AG04449 (cell line): Measurements from ENCODE around the gene AP4B1.
"Not testable (repeated sequence)": the region's sequence is repeated elsewhere in the genome, so short reads cannot be mapped to it uniquely, and the experiment has no call there.

Source experiments
- CTCF ChIA-PET: fragments of 350-600 bp; formaldehyde crosslinking; extraction: SDS; loops from one replicate; lab custom pipeline; 2021; ENCODE audit warnings: antibody characterized with exemption; lab: Yijun Ruan, JAX
- POLR2A ChIA-PET: fragments of 400-600, 350-600 bp; formaldehyde crosslinking; extraction: SDS; loops from one replicate; lab custom pipeline; 2020; ENCODE audit warnings: antibody characterized with exemption, inconsistent platforms; lab: Yijun Ruan, JAX
- DNase-seq: peaks from one replicate; pipeline ENCODE4 v3.0.0-alpha.2; 2010; ENCODE audit warnings: low read depth, low spot score
- H3K4me3 ChIP-seq: 2 replicates; pipeline ENCODE4 v1.5.1; 2011; ENCODE audit warnings: low read depth, mild to moderate bottlenecking, control low read depth, low read length
- TF ChIP-seq, protein P1 (sequence below): IDR thresholded peaks from one replicate; pipeline ENCODE4 v1.5.1; 2011; ENCODE audit warnings: mild to moderate bottlenecking, moderate library complexity, low read length, control low read depth, inconsistent platforms; ENCODE audit not compliant: insufficient read depth; ENCODE audit errors: missing control alignments

The AP4B1 gene

GRCh38 chr1:113856401-113856790 lies 48.2 kb downstream of the AP4B1 start:
- TF ChIP-seq, protein P1, sequence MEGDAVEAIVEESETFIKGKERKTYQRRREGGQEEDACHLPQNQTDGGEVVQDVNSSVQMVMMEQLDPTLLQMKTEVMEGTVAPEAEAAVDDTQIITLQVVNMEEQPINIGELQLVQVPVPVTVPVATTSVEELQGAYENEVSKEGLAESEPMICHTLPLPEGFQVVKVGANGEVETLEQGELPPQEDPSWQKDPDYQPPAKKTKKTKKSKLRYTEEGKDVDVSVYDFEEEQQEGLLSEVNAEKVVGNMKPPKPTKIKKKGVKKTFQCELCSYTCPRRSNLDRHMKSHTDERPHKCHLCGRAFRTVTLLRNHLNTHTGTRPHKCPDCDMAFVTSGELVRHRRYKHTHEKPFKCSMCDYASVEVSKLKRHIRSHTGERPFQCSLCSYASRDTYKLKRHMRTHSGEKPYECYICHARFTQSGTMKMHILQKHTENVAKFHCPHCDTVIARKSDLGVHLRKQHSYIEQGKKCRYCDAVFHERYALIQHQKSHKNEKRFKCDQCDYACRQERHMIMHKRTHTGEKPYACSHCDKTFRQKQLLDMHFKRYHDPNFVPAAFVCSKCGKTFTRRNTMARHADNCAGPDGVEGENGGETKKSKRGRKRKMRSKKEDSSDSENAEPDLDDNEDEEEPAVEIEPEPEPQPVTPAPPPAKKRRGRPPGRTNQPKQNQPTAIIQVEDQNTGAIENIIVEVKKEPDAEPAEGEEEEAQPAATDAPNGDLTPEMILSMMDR: no peak
- DNase-seq: no peak
- ChIA-PET CTCF (interaction anchor here (1.1 to 1.6 kb wide), 5 partner anchors 18 to 427 kb away, joined by 3 to 6 read pairs (median 5); no protein-coding TSS in a partner anchor), POLR2A (interaction anchor here (1.0 kb wide), 1 partner anchor 48 kb away, joined by 3 read pairs; the partner anchor contains the start of gene AP4B1)
- no peak overlapping the region for H3K4me3 ChIP-seq

DNA sequence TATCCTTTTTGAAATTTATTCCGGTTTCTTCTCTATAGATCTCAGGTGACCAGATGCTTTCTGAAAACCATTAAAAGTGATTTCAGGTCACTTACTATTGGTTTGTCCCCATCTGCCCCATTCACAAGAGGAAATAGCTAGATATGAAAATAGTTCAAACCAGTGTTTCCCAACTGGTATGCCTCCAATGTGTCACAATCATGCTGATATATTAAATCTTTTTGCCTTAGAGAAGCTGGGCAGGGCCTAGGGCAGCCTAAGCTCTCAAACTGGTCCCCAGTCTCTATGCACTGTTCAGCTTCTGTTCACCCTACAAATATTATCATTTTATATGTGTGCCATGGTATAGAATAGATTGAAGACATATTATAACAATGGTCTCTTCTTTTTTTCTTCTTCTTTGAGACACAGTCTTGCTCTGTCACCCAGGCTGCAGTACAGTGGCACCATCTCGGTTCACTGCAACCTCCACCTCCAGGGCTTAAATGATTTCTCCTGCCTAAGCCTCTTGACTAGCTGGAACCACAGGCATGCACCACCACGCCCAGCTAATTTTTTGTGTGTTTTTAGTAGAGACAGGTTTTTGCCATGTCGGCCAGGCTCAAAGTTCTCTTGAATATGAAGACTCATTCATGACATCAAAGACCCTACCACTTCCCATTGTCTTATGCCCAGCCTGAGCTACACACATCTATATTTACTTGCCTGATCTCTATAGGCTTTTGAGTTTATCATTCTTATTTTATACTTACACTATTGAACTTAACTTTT lies 48.8 kb downstream of the AP4B1 start:
- TF ChIP-seq, protein P1: no peak
- ChIA-PET POLR2A (interaction anchor here (1.0 kb wide), 1 partner anchor 49 kb away, joined by 3 read pairs; the partner anchor contains the start of gene AP4B1), CTCF (interaction anchor here (1.1 to 1.6 kb wide), 5 partner anchors 17 to 427 kb away, joined by 3 to 6 read pairs (median 5); no protein-coding TSS in a partner anchor)
- DNase-seq: no peak
- no peak overlapping the region for H3K4me3 ChIP-seq

GRCh38 chr1:113854234-113854633 lies 50.4 kb downstream of the AP4B1 start:
- CTCF ChIA-PET: interaction anchor here (0.6 kb wide), 1 partner anchor 19 kb away, joined by 3 read pairs; no protein-coding TSS in a partner anchor
- POLR2A ChIA-PET: interaction anchor here (1.0 kb wide), 1 partner anchor 50 kb away, joined by 3 read pairs; the partner anchor contains the start of gene AP4B1
- TF ChIP-seq, protein P1: no peak
- no peak for DNase-seq
- no peak overlapping the region for H3K4me3 ChIP-seq

DNA sequence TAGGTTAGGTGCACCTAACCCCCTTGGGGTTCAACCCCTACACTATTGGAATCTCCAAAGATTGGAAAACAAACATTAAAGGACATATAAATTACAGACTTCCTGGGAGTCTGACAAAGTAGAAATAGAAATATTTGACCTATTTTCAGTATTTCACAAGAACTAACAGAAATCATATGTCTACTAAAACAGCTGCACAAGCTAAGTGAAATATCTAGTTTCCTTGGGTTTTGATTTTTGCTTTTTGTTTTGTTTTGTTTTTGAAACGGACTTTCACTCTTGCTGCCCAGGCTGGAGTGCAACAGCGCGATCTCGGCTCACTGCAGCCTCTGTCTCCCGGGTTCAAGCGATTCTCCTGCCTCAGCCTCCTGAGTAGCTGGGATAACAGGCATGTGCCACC lies 51.9 kb downstream of the AP4B1 start:
- DNase-seq, CTCF ChIA-PET: not testable (repeated sequence)

DNA sequence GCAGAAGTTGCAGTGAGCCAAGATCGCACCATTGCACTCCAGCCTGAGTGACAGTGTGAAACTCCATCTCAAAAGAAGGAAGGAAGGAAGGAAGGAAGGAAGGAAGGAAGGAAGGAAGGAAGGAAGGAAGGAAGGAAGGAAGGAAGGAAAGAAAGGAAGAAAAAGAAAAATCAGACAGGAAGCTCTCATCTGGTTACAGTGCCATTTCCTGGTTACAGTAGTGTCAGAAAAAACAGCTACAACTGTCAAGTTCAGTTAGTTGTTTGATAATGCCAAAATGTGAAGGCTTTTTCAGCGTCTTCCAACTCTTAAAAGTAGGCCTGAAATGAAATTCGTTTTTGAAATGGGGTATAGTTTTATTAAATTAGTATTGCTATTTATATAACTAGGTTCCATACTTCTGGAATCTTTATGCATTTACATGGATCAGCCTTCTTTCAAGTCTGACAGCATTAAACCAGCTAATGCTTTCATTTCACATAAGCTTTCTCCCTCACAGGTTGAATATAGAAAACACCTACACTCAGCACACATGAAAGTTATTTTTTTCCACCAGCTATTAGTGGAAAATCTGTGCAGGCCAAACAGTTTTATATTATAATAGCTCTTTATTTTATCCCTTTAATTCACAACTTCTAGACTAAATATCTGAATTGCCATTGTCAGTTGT lies 54.3 kb downstream of the AP4B1 start:
- TF ChIP-seq, protein P1: no peak
- DNase-seq: no peak
- ChIA-PET CTCF (interaction anchor here (1.0 to 1.5 kb wide), 2 partner anchors 14 to 127 kb away, joined by 3 read pairs; no protein-coding TSS in a partner anchor), POLR2A (no interaction called here)
- no peak overlapping the region for H3K4me3 ChIP-seq

More for the DNA sequence above, 51.9 kb downstream of the AP4B1 start:
- H3K4me3 ChIP-seq, POLR2A ChIA-PET: not testable (repeated sequence)

DNA sequence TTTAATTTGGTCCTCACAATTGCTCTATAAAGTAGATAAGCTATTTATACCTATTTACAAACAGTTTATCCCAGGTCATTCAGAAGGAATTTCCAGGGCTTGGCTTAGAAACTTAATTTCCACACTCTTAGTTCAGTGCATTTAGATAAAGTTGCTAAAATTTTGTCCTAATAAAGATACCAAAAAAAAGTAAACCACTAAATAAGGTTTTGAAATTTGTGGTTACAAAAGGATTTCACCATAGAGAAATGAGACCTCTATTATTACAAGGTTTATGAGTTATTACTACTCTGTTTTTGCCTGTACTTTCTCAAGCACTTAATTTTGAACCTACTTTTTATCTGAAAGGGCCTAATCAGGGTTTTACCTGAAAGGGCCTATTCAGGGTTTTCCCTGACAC lies 55.5 kb downstream of the AP4B1 start:
- no peak overlapping the region for H3K4me3 ChIP-seq
- POLR2A ChIA-PET: no interaction called here
- no peak for DNase-seq
- CTCF ChIA-PET: interaction anchor here (1.2 kb wide), 1 partner anchor 115 kb away, joined by 3 read pairs; no protein-coding TSS in a partner anchor
- TF ChIP-seq, protein P1: no peak
